ENCODE results near the gene MMAB. TPM values are rescaled to one million over a fixed set of nuclear protein-coding genes. Genes with fewer than 3 reads are reported as not detected.

The MMAB gene
- total and polyA plus RNA-seq, 2 of the 13 experiments (the other 11 are each of a cell fraction or from before 2014, with no cell fraction given) = 26.1 to 77.3 TPM

- TF ChIP-seq, protein P1, sequence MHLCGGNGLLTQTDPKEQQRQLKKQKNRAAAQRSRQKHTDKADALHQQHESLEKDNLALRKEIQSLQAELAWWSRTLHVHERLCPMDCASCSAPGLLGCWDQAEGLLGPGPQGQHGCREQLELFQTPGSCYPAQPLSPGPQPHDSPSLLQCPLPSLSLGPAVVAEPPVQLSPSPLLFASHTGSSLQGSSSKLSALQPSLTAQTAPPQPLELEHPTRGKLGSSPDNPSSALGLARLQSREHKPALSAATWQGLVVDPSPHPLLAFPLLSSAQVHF (CRISPR knock-in tag; IDR thresholded peaks at IDR 0.05) = no peak
- TF ChIP-seq HNF4A (CRISPR knock-in tag; IDR thresholded peaks at IDR 0.05) (no peak), ZNF446 (CRISPR knock-in tag; IDR thresholded peaks at IDR 0.05) (no peak), PAX8 (CRISPR knock-in tag; IDR thresholded peaks at IDR 0.05; ENCODE audit: borderline replicate concordance) (no peak)
Measured at GRCh38 chr12:109579639-109580038, 6.3 kb upstream of the MMAB start (continued).

DNA sequence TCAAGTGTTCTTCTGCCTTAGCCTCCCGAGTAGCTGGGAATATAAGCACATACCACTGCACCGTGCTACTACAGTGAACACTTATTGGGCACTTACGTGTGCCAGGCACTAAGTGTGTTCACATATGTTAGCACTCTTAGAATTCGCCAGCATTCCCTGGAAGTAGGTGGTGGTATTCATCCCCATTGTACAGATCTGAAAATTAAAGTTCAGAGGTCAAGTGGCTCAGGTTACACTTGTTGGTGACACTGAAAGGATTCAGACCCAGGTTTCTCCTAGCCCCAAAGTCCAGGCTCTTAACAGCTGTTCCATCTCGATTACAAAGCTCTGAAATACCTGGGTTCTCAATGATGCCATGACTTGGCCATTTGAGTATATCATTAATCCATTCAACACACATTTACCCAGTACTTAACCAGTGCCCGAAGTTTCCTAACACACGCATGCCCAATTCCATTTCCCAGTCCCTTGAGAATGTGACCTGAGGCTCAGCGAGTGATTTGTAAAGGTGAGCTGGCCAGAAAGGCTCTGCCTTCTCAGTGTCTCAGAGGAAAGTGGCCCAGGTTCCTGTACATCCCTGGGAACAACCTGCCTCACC lies 5.1 kb upstream of the MMAB start:
- FAIRE-seq = no peak
- CTCF ChIA-PET (ENCODE audit: low intra/inter-chr PET ratio, low total read pairs) = no interaction called here

More for the DNA sequence above, 5.1 kb upstream of the MMAB start:
- BruUV-seq (replicated peaks) = no TSS peak
- no peak for ATAC-seq
- 88% methylated on average over 8 of the region's 8 CpGs for WGBS (ENCODE audit: low lambda C conversion rate)
- no peaks in the 10 kb centered on the region for H4K20me1 ChIP-seq (ENCODE audit: insufficient read depth, low read length)
- 0 out of 2 replicates have a peak, but pooled peaks have one; percentile 29 for TF ChIP-seq NR2C2 (CRISPR knock-in tag; IDR thresholded peaks at IDR 0.05; ENCODE audit: borderline replicate concordance)
- no peak for TF ChIP-seq FLYWCH1 (CRISPR knock-in tag; IDR thresholded peaks at IDR 0.05)
- peak; percentile 46 for TF ChIP-seq HNF4A (CRISPR knock-in tag; IDR thresholded peaks at IDR 0.05)
- peak; percentile 64; the same call in 1 of the 2 replicates for TF ChIP-seq SIX1 (CRISPR knock-in tag; IDR thresholded peaks at IDR 0.05; ENCODE audit: borderline replicate concordance)
- 0 out of 2 replicates have a peak, but pooled peaks have one; percentile 11 for TF ChIP-seq HNF4G (IDR thresholded peaks at IDR 0.05; ENCODE audit: borderline replicate concordance, low read depth, low read length)
- TF ChIP-seq HNF4G (CRISPR knock-in tag; IDR thresholded peaks at IDR 0.05; ENCODE audit: borderline replicate concordance, low read depth) = no peak
- peak; percentile 88 for TF ChIP-seq ZNF629 (CRISPR knock-in tag; conservative IDR thresholded peaks at IDR 0.05)
- TF ChIP-seq ZNF280D (CRISPR knock-in tag; IDR thresholded peaks at IDR 0.05) = no peak
- H3K36me3 ChIP-seq (replicated peaks in 1 of 2; ENCODE audit: control insufficient read depth in 1 of 2, insufficient read depth in 2 of 2, low read length in 2 of 2) = peaks cover 19 to 63% of the 10 kb centered on the region in 2 experiments
- no peak for DNase-seq (ENCODE audit: low spot score)
- intact Hi-C loops (cut with micrococcal nuclease; ENCODE audit: unreplicated experiment) = no loop called here
- no peak overlapping the region for H3K27ac ChIP-seq (ENCODE audit: extremely low read length, insufficient read depth, low read length)
- no peak overlapping the region for H3K9ac ChIP-seq (ENCODE audit: insufficient read depth, low read depth, low read length)
- peaks cover 25% of the 10 kb centered on the region for H3K79me2 ChIP-seq (ENCODE audit: insufficient read depth, low read length)
- no peak overlapping the region for H3K4me3 ChIP-seq (replicated peaks in 1 of 3; ENCODE audit: insufficient read depth in 1 of 3, low read depth in 2 of 3, low read length in 3 of 3)
- no peak overlapping the region for H2AFZ ChIP-seq (ENCODE audit: low read length)
- no peaks in the 10 kb centered on the region for H3K27me3 ChIP-seq (ENCODE audit: control insufficient read depth in 1 of 2, insufficient read depth in 2 of 2, low read length in 2 of 2)
- POLR2A ChIA-PET = no interaction called here
- no peaks in the 10 kb centered on the region for H3K9me3 ChIP-seq (ENCODE audit: low read length)
- H3K4me1 ChIP-seq (ENCODE audit: insufficient read depth, low read length) = peaks cover 41% of the 10 kb centered on the region
- in situ Hi-C loops (cut with HindIII; ENCODE audit: extremely low pct_ligation_motif_present, low pct_unique_long_range_greater_than_20kb) = no loop called here
- H3K4me2 ChIP-seq (ENCODE audit: low read depth, low read length) = no peak overlapping the region

Data from HepG2 (cell line).